Measurements from ENCODE around the gene AFAP1L2. TPM values are rescaled to one million over a fixed set of nuclear protein-coding genes. Genes with fewer than 3 reads are reported as not detected.

Gene AFAP1L2
- total RNA-seq, 2 donors from 2014 or later, result 5.8 to 6.3 TPM

DNA sequence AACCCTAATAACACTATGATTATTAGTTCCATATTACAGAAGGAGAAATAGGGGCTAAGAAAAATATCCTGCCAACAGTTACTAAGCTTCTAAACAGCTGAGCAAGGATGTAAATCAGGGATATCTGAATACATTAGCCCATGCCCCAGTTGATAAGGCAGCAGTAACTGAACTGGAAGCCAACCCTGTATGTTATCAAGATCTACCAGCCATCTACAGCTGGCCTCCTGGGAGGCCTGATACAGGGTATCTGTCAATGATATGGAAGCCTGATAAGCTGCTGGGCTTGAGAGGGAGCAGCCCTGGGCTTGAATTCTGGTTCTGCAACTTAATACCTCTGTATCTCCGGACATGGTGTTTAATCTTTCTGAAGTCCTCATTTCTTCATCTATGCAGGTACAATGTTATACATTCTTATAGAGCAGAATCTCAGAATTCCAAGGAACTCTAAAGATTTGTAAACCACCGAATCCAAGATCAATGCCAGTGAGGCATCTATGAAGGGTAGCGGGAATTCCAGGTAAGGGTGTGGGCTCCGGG lies 37.9 kb upstream of the AFAP1L2 start:
- Histone ChIP-seq H3K27ac (no peak overlapping the region), H3K36me3 (peaks cover 96% of the 10 kb centered on the region), H3K4me3 (no peak overlapping the region), H3K27me3 (no peaks in the 10 kb centered on the region), H3K9me3 (no peaks in the 10 kb centered on the region), H3K4me1 (no peaks in the 10 kb centered on the region)
- TF ChIP-seq, protein P1, sequence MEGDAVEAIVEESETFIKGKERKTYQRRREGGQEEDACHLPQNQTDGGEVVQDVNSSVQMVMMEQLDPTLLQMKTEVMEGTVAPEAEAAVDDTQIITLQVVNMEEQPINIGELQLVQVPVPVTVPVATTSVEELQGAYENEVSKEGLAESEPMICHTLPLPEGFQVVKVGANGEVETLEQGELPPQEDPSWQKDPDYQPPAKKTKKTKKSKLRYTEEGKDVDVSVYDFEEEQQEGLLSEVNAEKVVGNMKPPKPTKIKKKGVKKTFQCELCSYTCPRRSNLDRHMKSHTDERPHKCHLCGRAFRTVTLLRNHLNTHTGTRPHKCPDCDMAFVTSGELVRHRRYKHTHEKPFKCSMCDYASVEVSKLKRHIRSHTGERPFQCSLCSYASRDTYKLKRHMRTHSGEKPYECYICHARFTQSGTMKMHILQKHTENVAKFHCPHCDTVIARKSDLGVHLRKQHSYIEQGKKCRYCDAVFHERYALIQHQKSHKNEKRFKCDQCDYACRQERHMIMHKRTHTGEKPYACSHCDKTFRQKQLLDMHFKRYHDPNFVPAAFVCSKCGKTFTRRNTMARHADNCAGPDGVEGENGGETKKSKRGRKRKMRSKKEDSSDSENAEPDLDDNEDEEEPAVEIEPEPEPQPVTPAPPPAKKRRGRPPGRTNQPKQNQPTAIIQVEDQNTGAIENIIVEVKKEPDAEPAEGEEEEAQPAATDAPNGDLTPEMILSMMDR (IDR thresholded peaks at IDR 0.05), result no peak
- no peak for DNase-seq (ENCODE audit: low spot score)

DNA sequence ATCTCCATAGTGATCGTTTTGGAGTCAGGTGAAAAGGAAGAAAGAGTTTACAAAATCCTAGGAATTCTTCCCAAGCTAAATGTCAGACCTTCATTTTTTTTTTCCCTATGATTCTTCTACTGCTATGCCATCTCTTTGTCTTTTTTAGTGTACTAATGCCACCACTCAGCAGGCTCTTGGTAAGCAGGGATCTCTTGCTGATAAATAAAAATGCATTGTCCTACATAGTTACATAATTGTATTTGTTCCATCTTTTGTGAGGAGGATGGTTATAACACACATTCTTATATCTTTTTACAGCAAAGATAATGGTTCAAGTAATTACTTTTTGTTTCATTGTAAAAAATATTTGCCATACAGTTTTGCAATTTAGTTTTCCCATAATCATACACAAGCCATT lies 36.8 kb upstream of the AFAP1L2 start:
- Histone ChIP-seq H3K4me1 (no peaks in the 10 kb centered on the region), H3K27ac (no peak overlapping the region), H3K4me3 (no peak overlapping the region), H3K9me3 (no peaks in the 10 kb centered on the region), H3K27me3 (no peaks in the 10 kb centered on the region), H3K36me3 (peaks cover 99% of the 10 kb centered on the region)
- TF ChIP-seq, protein P1 (IDR thresholded peaks at IDR 0.05), result no peak
- DNase-seq (ENCODE audit: low spot score), result no peak

DNA sequence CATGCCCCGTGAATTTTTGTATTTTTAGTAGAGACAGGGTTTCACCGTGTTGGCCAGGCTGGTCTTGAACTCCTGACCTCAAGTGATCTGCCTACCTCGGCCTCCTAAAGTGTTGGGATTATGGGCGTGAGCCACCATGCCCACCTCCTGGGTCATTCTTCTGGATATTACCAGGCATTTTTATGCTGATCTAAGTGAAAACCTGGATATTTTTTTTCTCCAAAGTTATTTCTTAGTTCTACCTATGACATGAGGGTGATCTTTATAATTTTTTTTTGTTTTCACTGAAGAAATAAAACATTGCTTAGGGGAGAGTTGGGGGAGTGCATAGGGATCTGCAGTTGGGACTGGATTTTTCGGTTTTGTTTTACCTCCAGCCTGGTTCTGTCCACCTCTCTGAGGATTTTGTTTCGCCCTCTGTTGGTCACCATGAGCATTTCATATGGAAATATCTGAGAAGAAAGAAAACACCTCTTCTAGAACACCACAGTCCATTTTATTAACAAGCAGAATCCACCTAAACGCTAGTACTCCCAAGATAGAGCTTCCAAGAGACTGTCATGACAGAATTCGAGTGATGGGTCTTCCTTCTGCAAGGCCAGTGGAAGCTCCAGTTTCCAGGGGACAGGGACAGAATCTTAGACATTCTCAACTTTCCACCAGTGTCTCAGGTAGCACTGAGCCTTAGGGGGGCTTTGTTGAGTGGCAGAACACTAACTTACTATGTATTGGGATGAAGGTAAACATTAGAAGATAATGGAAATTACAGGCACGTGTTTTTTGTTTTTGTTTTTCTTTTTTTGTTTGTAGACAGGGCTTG lies 33.4 kb upstream of the AFAP1L2 start:
- Histone ChIP-seq H3K27me3 (no peaks in the 10 kb centered on the region), H3K4me1 (no peaks in the 10 kb centered on the region), H3K4me3 (no peak overlapping the region), H3K9me3 (no peaks in the 10 kb centered on the region), H3K27ac (no peak overlapping the region), H3K36me3 (peaks cover 100% of the 10 kb centered on the region)
- TF ChIP-seq, protein P1 (IDR thresholded peaks at IDR 0.05), result peak; percentile 19 to 39
- DNase-seq (ENCODE audit: low spot score), result no peak

DNA sequence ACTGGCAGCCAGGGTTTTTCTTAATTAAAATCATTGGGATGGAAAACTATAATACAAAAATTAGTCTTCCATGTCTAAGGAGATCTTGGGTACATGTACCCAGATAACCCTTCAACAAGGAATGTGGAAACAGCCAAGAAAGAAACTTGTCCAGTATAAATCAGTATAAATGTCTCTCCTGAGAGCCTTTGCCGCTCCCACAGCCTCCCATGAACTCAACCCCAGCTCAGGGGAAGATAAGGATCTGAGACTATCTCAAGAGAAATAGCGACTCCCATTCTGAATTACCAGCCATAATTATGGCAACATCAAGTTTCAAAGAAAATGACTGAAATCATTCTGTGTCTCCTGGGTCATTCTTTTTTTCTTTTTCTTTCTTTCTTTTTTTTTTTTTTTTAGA lies 32.6 kb upstream of the AFAP1L2 start:
- no peak overlapping the region for H3K4me3 ChIP-seq
- H3K27ac ChIP-seq, result no peak overlapping the region
- TF ChIP-seq, protein P1 (IDR thresholded peaks at IDR 0.05), result no peak
- H3K9me3 ChIP-seq, result no peaks in the 10 kb centered on the region
- H3K27me3 ChIP-seq, result no peaks in the 10 kb centered on the region
- no peak for DNase-seq (ENCODE audit: low spot score)
- H3K4me1 ChIP-seq, result no peaks in the 10 kb centered on the region
- peaks cover 100% of the 10 kb centered on the region for H3K36me3 ChIP-seq

DNA sequence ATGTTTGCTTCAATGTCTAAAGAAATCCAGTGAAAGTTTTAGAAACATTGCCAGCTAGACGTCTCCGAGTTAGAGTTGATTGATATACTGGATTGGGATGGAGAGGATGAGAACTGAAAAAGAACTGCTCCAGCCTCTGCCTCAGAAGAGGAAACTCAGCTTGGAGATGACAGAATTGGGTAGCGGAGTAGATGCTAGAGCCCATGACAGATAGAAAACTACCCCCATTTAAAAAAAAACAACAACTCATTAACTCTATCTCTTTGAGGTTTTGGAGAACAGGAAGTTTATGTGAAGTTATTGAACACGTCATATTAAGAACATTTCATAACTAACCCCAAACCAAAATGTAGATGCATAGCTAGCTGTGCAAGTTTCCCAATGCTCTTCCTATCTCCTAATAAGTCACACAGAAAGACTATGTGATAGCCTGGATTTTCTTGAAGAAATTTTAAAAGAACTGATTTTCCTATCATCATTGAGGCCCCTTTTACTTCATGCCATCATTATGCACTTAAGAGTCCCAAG lies 28.3 kb upstream of the AFAP1L2 start:
- H3K4me1 ChIP-seq, result peaks cover 0 to 14% of the 10 kb centered on the region in 2 donors
- H3K27ac ChIP-seq, result no peak overlapping the region
- no peaks in the 10 kb centered on the region for H3K9me3 ChIP-seq
- no peak overlapping the region for H3K4me3 ChIP-seq
- TF ChIP-seq, protein P1 (IDR thresholded peaks at IDR 0.05), result no peak
- H3K27me3 ChIP-seq, result no peaks in the 10 kb centered on the region
- DNase-seq (ENCODE audit: low spot score), result no peak
- H3K36me3 ChIP-seq, result peaks cover 76% of the 10 kb centered on the region

Measured in right atrium auricular region (tissue), 2 donors.